DND-41 (cell line): ENCODE measurements around the gene AKAP6.

Experiments
- ATAC-seq: fragments of 200-7000 bp; cut with Tn5 transposase; 3 replicates; pipeline ENCODE4 v1.9.1; 2021; ENCODE audit warnings: low read depth; ENCODE audit not compliant: insufficient read depth
- DNase-seq: peaks from one replicate; pipeline ENCODE4 v3.0.0-alpha.2; 2020
- H2AFZ ChIP-seq: 2 replicates; pipeline ENCODE4 v1.6.0; 2012; ENCODE audit warnings: low read depth, low read length
- H3K27ac ChIP-seq: 2 replicates; pipeline ENCODE4 v1.5.1; 2012; ENCODE audit warnings: low read length, inconsistent platforms
- H3K27me3 ChIP-seq: fragments of 200-600 bp; sonication (generic); 2 replicates; pipeline ENCODE4 v1.6.0; 2012; ENCODE audit warnings: low read length, mild to moderate bottlenecking, inconsistent platforms; ENCODE audit not compliant: insufficient read depth, poor library complexity
- H3K36me3 ChIP-seq: 2 replicates; pipeline ENCODE4 v1.5.1; 2012; ENCODE audit warnings: low read length, inconsistent platforms; ENCODE audit not compliant: insufficient read depth
- H3K4me1 ChIP-seq: 2 replicates; pipeline ENCODE4 v1.5.1; 2012; ENCODE audit warnings: mild to moderate bottlenecking, low read length; ENCODE audit not compliant: insufficient read depth
- H3K4me2 ChIP-seq: 2 replicates; pipeline ENCODE4 v1.6.0; 2012; ENCODE audit warnings: mild to moderate bottlenecking, moderate library complexity, low read length, inconsistent platforms; ENCODE audit not compliant: insufficient read depth
- H3K4me3 ChIP-seq, 2 experiments: fragments of 200-600 bp in 1 of 2; shearing (Covaris generic) in 1 of 2; 2 replicates each; pipeline ENCODE4 v1.5.1; 2012 to 2016; ENCODE audit warnings: inconsistent platforms in 2 of 2, low read length in 2 of 2, mild to moderate bottlenecking in 2 of 2, low read depth in 1 of 2, moderate library complexity in 1 of 2
- H3K79me2 ChIP-seq: 2 replicates; pipeline ENCODE4 v1.6.0; 2012; ENCODE audit warnings: low read length, inconsistent platforms; ENCODE audit not compliant: insufficient read depth
- H3K9ac ChIP-seq: 2 replicates; pipeline ENCODE4 v1.6.0; 2012; ENCODE audit warnings: low read depth, mild to moderate bottlenecking, inconsistent platforms, low read length, moderate library complexity
- H3K9me3 ChIP-seq: 2 replicates; pipeline ENCODE4 v1.5.1; 2012; ENCODE audit warnings: low read length, moderate library complexity, mild to moderate bottlenecking, inconsistent platforms; ENCODE audit not compliant: insufficient read depth, severe bottlenecking
- H4K20me1 ChIP-seq: 2 replicates; pipeline ENCODE4 v1.6.0; 2012; ENCODE audit warnings: low read length; ENCODE audit not compliant: insufficient read depth
- CTCF ChIP-seq: IDR thresholded peaks from 2 replicates; pipeline ENCODE4 v1.5.1; 2012; ENCODE audit warnings: borderline replicate concordance, low read length, moderate library complexity, mild to moderate bottlenecking; ENCODE audit not compliant: poor library complexity, severe bottlenecking; ENCODE audit errors: extremely low read depth
- EZH2 ChIP-seq: IDR thresholded peaks from 3 replicates; pipeline ENCODE4 v1.6.1; 2012; ENCODE audit warnings: borderline replicate concordance, low read depth, mild to moderate bottlenecking, moderate library complexity, low read length, inconsistent platforms; ENCODE audit not compliant: severe bottlenecking

The AKAP6 gene

GRCh38 chr14:32509632-32510187 is 180.6 kb downstream of the AKAP6 start:
- Histone ChIP-seq H3K79me2 (no peaks in the 10 kb centered on the region), H3K4me2 (no peak overlapping the region), H3K4me1 (no peaks in the 10 kb centered on the region), H2AFZ (no peak overlapping the region), H3K4me3 (no peak overlapping the region), H3K27ac (no peak overlapping the region), H3K9ac (no peak overlapping the region), H3K9me3 (no peaks in the 10 kb centered on the region), H3K27me3 (no peaks in the 10 kb centered on the region), H4K20me1 (no peaks in the 10 kb centered on the region), H3K36me3 (no peaks in the 10 kb centered on the region)
- no peak for TF ChIP-seq CTCF
- TF ChIP-seq EZH2 = no peak
- ATAC-seq (no peak), DNase-seq (no peak)

- no peak for DNase-seq
- H3K27me3 ChIP-seq = no peaks in the 10 kb centered on the region
- no peaks in the 10 kb centered on the region for H3K9me3 ChIP-seq
- H3K36me3 ChIP-seq = no peaks in the 10 kb centered on the region
- no peak for ATAC-seq
- H3K4me1 ChIP-seq = no peaks in the 10 kb centered on the region
- H3K79me2 ChIP-seq = no peaks in the 10 kb centered on the region
- no peak for TF ChIP-seq CTCF
- TF ChIP-seq EZH2 = no peak
- H3K27ac ChIP-seq = no peak overlapping the region
- H4K20me1 ChIP-seq = no peaks in the 10 kb centered on the region
- H3K4me3 ChIP-seq = no peak overlapping the region
- H2AFZ ChIP-seq = no peak overlapping the region
- H3K9ac ChIP-seq = no peak overlapping the region
- no peak overlapping the region for H3K4me2 ChIP-seq
Measured at GRCh38 chr14:32510815-32511214, 181.7 kb downstream of the AKAP6 start.

- Histone ChIP-seq H3K9me3 (no peaks in the 10 kb centered on the region), H3K27me3 (no peaks in the 10 kb centered on the region), H3K79me2 (no peaks in the 10 kb centered on the region), H3K27ac (no peak overlapping the region), H3K4me1 (no peaks in the 10 kb centered on the region), H4K20me1 (no peaks in the 10 kb centered on the region), H3K4me2 (no peak overlapping the region), H2AFZ (no peak overlapping the region), H3K36me3 (no peaks in the 10 kb centered on the region), H3K9ac (no peak overlapping the region), H3K4me3 (no peak overlapping the region)
- no peak for TF ChIP-seq EZH2
- TF ChIP-seq CTCF = no peak
- ATAC-seq = no peak
- no peak for DNase-seq
Measured at GRCh38 chr14:32512348-32512747, 183.2 kb downstream of the AKAP6 start.

GRCh38 chr14:32512813-32513212 is 183.7 kb downstream of the AKAP6 start:
- Histone ChIP-seq H3K27me3 (no peaks in the 10 kb centered on the region), H3K36me3 (no peaks in the 10 kb centered on the region), H3K4me3 (no peak overlapping the region), H3K79me2 (no peaks in the 10 kb centered on the region), H3K27ac (no peak overlapping the region), H3K4me2 (no peak overlapping the region), H3K9me3 (no peaks in the 10 kb centered on the region), H3K4me1 (no peaks in the 10 kb centered on the region), H3K9ac (no peak overlapping the region), H4K20me1 (no peaks in the 10 kb centered on the region), H2AFZ (no peak overlapping the region)
- TF ChIP-seq EZH2 = no peak
- TF ChIP-seq CTCF = no peak
- DNase-seq (no peak), ATAC-seq (no peak)
